GM19193 (cell line): Measurements from ENCODE around the gene TAF7L.

Source experiments
- POLR2A ChIP-seq: IDR thresholded peaks from 4 replicates; pipeline ENCODE4 v1.6.1; 2011; ENCODE audit not compliant: insufficient read depth, insufficient read length; ENCODE audit errors: extremely low read depth

TAF7L gene

GRCh38 chrX:101290957-101291603, at the start of gene TAF7L:
TSS of gene TAF7L (minus strand) at chrX:101291334. CDS start at chrX:101287543, 3,791 bp downstream.
- no peak for TF ChIP-seq POLR2A

- TF ChIP-seq POLR2A: no peak
Measured at GRCh38 chrX:101337776-101338271, 46.7 kb upstream of the TAF7L start.

GRCh38 chrX:101303790-101304189, 12.7 kb upstream of the TAF7L start:
- no peak for TF ChIP-seq POLR2A

GRCh38 chrX:101287402-101287801, 3.7 kb downstream of the TAF7L start:
- no peak for TF ChIP-seq POLR2A

- no peak for TF ChIP-seq POLR2A
Measured at GRCh38 chrX:101276238-101276637, 14.9 kb downstream of the TAF7L start.

GRCh38 chrX:101274198-101274597, 16.9 kb downstream of the TAF7L start:
- no peak for TF ChIP-seq POLR2A

- TF ChIP-seq POLR2A: no peak
Measured at GRCh38 chrX:101265869-101266428, 25.2 kb downstream of the TAF7L start.

GRCh38 chrX:101263766-101264165, 27.4 kb downstream of the TAF7L start:
- no peak for TF ChIP-seq POLR2A

GRCh38 chrX:101262590-101262989, 28.5 kb downstream of the TAF7L start:
- TF ChIP-seq POLR2A: no peak

GRCh38 chrX:101260435-101260834, 30.7 kb downstream of the TAF7L start:
- no peak for TF ChIP-seq POLR2A

GRCh38 chrX:101258259-101258581, 32.9 kb downstream of the TAF7L start:
- no peak for TF ChIP-seq POLR2A

- no peak for TF ChIP-seq POLR2A
Measured at GRCh38 chrX:101257448-101258258, 33.5 kb downstream of the TAF7L start.

- no peak for TF ChIP-seq POLR2A
Measured at GRCh38 chrX:101252634-101253033, 38.5 kb downstream of the TAF7L start.

- no peak for TF ChIP-seq POLR2A
Measured at GRCh38 chrX:101241531-101241930, 49.6 kb downstream of the TAF7L start.

- TF ChIP-seq POLR2A: no peak
Measured at GRCh38 chrX:101237041-101237440, 54.1 kb downstream of the TAF7L start.

- no peak for TF ChIP-seq POLR2A
Measured at GRCh38 chrX:101232316-101232715, 58.8 kb downstream of the TAF7L start.
